Hindlimb muscle (tissue), 1 donor: Measurements from ENCODE around the gene SERP2. TPM values are rescaled to one million over a fixed set of nuclear protein-coding genes. Genes with fewer than 3 reads are reported as not detected.

Source experiments
- DNase-seq: peaks from one replicate; pipeline ENCODE4 v3.0.0-alpha.2; 2013
- polyA plus RNA-seq: library from polyadenylated mRNA; unstranded; fragments of 120-200 nt; gene quantifications from one replicate; pipeline ENCODE4 v1.2.1, GENCODE V29; 2013; ENCODE audit not compliant: insufficient read length

The SERP2 gene
- polyA plus RNA-seq, 1 donor, result 4.5 TPM

GRCh38 chr13:44389060-44389666, 15.5 kb downstream of the SERP2 start:
- no peak for DNase-seq

GRCh38 chr13:44389876-44390275, 16.3 kb downstream of the SERP2 start:
- no peak for DNase-seq

GRCh38 chr13:44393391-44393790, 19.8 kb downstream of the SERP2 start:
- no peak for DNase-seq

GRCh38 chr13:44394658-44395057, 21.0 kb downstream of the SERP2 start:
- DNase-seq, result no peak

- no peak for DNase-seq
Measured at GRCh38 chr13:44395976-44396694, 22.5 kb downstream of the SERP2 start.

- peak; percentile 50 for DNase-seq
Measured at GRCh38 chr13:44396701-44397580, 23.3 kb downstream of the SERP2 start.

GRCh38 chr13:44397766-44398223, 24.2 kb downstream of the SERP2 start:
- DNase-seq, result no peak

GRCh38 chr13:44398606-44399005, 25.0 kb downstream of the SERP2 start:
- no peak for DNase-seq

- DNase-seq, result no peak
Measured at GRCh38 chr13:44399074-44399473, 25.4 kb downstream of the SERP2 start.

GRCh38 chr13:44400736-44401135, 27.1 kb downstream of the SERP2 start:
- no peak for DNase-seq

- DNase-seq, result no peak
Measured at GRCh38 chr13:44401577-44401976, 28.0 kb downstream of the SERP2 start.

- DNase-seq, result no peak
Measured at GRCh38 chr13:44402899-44403445, 29.3 kb downstream of the SERP2 start.

GRCh38 chr13:44403461-44404056, 29.9 kb downstream of the SERP2 start:
- DNase-seq, result no peak

GRCh38 chr13:44404261-44405132, 30.9 kb downstream of the SERP2 start:
- DNase-seq, result no peak

GRCh38 chr13:44406617-44407016, 33.0 kb downstream of the SERP2 start:
- no peak for DNase-seq

GRCh38 chr13:44407379-44407778, 33.8 kb downstream of the SERP2 start:
- DNase-seq, result no peak

GRCh38 chr13:44407891-44408290, 34.3 kb downstream of the SERP2 start:
- DNase-seq, result no peak

GRCh38 chr13:44409595-44409994, 36.0 kb downstream of the SERP2 start:
- DNase-seq, result no peak

GRCh38 chr13:44410328-44410859, 36.8 kb downstream of the SERP2 start:
- no peak for DNase-seq

GRCh38 chr13:44411841-44412240, 38.2 kb downstream of the SERP2 start:
- no peak for DNase-seq

GRCh38 chr13:44412346-44412935, 38.8 kb downstream of the SERP2 start:
- DNase-seq, result no peak
